ENCODE measurements around the gene HIGD1B. TPM values are rescaled to one million over a fixed set of nuclear protein-coding genes. Genes with fewer than 3 reads are reported as not detected.

The HIGD1B gene
- total RNA-seq (2021; ENCODE audit: unreplicated experiment) (not detected), Bru-seq, nascent RNA (not detected), BruChase-seq, experiment 1, labeled RNA remaining after a 6-hour chase (not detected), BruChase-seq, experiment 2, labeled RNA remaining after a 2-hour chase (not detected)
- polyA plus RNA-seq (2012) = 0.32 and 0.48 TPM in 2 replicates
- long read RNA-seq = 0 reads

DNA sequence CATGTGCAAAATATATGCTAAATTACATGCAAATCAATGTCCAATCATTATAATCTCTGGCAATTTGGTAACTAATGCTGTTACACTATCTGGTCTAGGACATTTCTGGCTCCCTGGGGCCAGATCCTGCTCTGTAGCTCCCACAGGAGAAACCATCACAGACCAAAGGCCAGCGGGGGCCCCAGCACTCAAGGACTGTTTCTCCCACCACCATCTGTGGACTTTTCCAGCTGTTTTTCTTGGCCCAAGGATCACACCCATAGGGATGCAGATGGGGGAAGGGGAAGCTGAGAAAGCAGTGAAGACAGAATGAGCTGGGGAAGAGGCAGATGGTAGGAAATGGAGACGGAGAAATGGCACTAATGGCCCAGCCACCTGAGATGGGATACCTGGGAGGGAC is at the start of gene HIGD1B:
TSS of gene HIGD1B (plus strand) at position 298 of the 400 bp plus-strand sequence. CDS start 270 bp downstream, outside the sequence.
- POLR2A ChIA-PET = no interaction called here
- DNase-seq (ENCODE audit: low read depth, low spot score) = no peak
- ATAC-seq = no peak
- CTCF ChIA-PET = interaction anchor here (1.1 kb wide), 1 partner anchor 68 kb away, joined by 3 read pairs; no protein-coding TSS in a partner anchor
- H3K9ac ChIP-seq (ENCODE audit: low read length) = no peak within 1 kb of the TSS
- H3K27me3 ChIP-seq (ENCODE audit: insufficient read depth, low read length) = no peaks in the 10 kb centered on the region
- intact Hi-C loops (cut with micrococcal nuclease) = no loop called here
- H2AFZ ChIP-seq (ENCODE audit: low read depth, low read length, poor library complexity, severe bottlenecking) = no peak within 1 kb of the TSS
- no peaks in the 10 kb centered on the region for H3K79me2 ChIP-seq (ENCODE audit: insufficient read depth, low read length)
- no TSS peak for BruUV-seq (replicated peaks)
- peaks cover 10 to 12% of the 10 kb centered on the region in 2 experiments; a peak in 3 of 4 replicates for H3K36me3 ChIP-seq (ENCODE audit: control insufficient read depth in 1 of 2, insufficient read depth in 2 of 2, low read length in 2 of 2)
- no peaks in the 10 kb centered on the region for H4K20me1 ChIP-seq (ENCODE audit: insufficient read depth)
- no peak within 1 kb of the TSS for H3K4me2 ChIP-seq (ENCODE audit: low read length)
- RAD21 ChIA-PET (ENCODE audit: low non-redundant PET in 1 of 2, low total read pairs in 2 of 2, uncharacterized antibody in 2 of 2, unreplicated experiment in 2 of 2) = no interaction called here
- H3K9me3 ChIP-seq (ENCODE audit: control insufficient read depth in 1 of 2, insufficient read depth in 1 of 2, low read depth in 1 of 2, low read length in 2 of 2) = no peaks in the 10 kb centered on the region
- no peaks in the 10 kb centered on the region for H3K9me2 ChIP-seq (ENCODE audit: insufficient read depth)
- TF ChIP-seq, protein P1, sequence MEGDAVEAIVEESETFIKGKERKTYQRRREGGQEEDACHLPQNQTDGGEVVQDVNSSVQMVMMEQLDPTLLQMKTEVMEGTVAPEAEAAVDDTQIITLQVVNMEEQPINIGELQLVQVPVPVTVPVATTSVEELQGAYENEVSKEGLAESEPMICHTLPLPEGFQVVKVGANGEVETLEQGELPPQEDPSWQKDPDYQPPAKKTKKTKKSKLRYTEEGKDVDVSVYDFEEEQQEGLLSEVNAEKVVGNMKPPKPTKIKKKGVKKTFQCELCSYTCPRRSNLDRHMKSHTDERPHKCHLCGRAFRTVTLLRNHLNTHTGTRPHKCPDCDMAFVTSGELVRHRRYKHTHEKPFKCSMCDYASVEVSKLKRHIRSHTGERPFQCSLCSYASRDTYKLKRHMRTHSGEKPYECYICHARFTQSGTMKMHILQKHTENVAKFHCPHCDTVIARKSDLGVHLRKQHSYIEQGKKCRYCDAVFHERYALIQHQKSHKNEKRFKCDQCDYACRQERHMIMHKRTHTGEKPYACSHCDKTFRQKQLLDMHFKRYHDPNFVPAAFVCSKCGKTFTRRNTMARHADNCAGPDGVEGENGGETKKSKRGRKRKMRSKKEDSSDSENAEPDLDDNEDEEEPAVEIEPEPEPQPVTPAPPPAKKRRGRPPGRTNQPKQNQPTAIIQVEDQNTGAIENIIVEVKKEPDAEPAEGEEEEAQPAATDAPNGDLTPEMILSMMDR (IDR thresholded peaks at IDR 0.05 in 2 of 3, conservative IDR thresholded peaks at IDR 0.05 in 1 of 3; ENCODE audit: borderline replicate concordance in 1 of 3, insufficient read depth in 1 of 3, low read depth in 2 of 3, low read length in 2 of 3) = no peak
- no peak for TF ChIP-seq ZNF274 (IDR thresholded peaks at IDR 0.05; ENCODE audit: low read depth, low read length)
- no peak for TF ChIP-seq ELF1 (IDR thresholded peaks at IDR 0.05; ENCODE audit: borderline replicate concordance, low read depth)
- no peak for TF ChIP-seq POLR2AphosphoS5 (IDR thresholded peaks at IDR 0.05; ENCODE audit: low read depth, low read length)
- TF ChIP-seq EGR1 (IDR thresholded peaks at IDR 0.05; ENCODE audit: low read depth) = no peak
- TF ChIP-seq, protein P2, sequence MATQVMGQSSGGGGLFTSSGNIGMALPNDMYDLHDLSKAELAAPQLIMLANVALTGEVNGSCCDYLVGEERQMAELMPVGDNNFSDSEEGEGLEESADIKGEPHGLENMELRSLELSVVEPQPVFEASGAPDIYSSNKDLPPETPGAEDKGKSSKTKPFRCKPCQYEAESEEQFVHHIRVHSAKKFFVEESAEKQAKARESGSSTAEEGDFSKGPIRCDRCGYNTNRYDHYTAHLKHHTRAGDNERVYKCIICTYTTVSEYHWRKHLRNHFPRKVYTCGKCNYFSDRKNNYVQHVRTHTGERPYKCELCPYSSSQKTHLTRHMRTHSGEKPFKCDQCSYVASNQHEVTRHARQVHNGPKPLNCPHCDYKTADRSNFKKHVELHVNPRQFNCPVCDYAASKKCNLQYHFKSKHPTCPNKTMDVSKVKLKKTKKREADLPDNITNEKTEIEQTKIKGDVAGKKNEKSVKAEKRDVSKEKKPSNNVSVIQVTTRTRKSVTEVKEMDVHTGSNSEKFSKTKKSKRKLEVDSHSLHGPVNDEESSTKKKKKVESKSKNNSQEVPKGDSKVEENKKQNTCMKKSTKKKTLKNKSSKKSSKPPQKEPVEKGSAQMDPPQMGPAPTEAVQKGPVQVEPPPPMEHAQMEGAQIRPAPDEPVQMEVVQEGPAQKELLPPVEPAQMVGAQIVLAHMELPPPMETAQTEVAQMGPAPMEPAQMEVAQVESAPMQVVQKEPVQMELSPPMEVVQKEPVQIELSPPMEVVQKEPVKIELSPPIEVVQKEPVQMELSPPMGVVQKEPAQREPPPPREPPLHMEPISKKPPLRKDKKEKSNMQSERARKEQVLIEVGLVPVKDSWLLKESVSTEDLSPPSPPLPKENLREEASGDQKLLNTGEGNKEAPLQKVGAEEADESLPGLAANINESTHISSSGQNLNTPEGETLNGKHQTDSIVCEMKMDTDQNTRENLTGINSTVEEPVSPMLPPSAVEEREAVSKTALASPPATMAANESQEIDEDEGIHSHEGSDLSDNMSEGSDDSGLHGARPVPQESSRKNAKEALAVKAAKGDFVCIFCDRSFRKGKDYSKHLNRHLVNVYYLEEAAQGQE (IDR thresholded peaks at IDR 0.05; ENCODE audit: low read depth) = no peak
- no peak for TF ChIP-seq EZH2phosphoT487 (IDR thresholded peaks at IDR 0.05; ENCODE audit: borderline replicate concordance)
- no peak for TF ChIP-seq ZFX (IDR thresholded peaks at IDR 0.05)
- TF ChIP-seq TCF7L2 (IDR thresholded peaks at IDR 0.05; ENCODE audit: borderline replicate concordance, extremely low read depth, insufficient read depth, insufficient read length) = no peak
- no peak for TF ChIP-seq SP1 (IDR thresholded peaks at IDR 0.05; ENCODE audit: low read depth)
- TF ChIP-seq, protein P3, sequence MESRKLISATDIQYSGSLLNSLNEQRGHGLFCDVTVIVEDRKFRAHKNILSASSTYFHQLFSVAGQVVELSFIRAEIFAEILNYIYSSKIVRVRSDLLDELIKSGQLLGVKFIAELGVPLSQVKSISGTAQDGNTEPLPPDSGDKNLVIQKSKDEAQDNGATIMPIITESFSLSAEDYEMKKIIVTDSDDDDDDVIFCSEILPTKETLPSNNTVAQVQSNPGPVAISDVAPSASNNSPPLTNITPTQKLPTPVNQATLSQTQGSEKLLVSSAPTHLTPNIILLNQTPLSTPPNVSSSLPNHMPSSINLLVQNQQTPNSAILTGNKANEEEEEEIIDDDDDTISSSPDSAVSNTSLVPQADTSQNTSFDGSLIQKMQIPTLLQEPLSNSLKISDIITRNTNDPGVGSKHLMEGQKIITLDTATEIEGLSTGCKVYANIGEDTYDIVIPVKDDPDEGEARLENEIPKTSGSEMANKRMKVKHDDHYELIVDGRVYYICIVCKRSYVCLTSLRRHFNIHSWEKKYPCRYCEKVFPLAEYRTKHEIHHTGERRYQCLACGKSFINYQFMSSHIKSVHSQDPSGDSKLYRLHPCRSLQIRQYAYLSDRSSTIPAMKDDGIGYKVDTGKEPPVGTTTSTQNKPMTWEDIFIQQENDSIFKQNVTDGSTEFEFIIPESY (IDR thresholded peaks at IDR 0.05; ENCODE audit: extremely low read depth, insufficient replicate concordance, low read length) = no peak
- TF ChIP-seq POLR2A (IDR thresholded peaks at IDR 0.05; ENCODE audit: borderline replicate concordance, extremely low read depth, insufficient read depth, insufficient read length) = no peak
- no peak for TF ChIP-seq CBX3 (IDR thresholded peaks at IDR 0.05; ENCODE audit: low read depth)
- TF ChIP-seq SIN3A (IDR thresholded peaks at IDR 0.05; ENCODE audit: low read depth) = no peak
- TF ChIP-seq EZH2 (IDR thresholded peaks at IDR 0.05) = no peak
- no peak for TF ChIP-seq FOSL1 (IDR thresholded peaks at IDR 0.05; ENCODE audit: low read depth)
- TF ChIP-seq, protein P4, sequence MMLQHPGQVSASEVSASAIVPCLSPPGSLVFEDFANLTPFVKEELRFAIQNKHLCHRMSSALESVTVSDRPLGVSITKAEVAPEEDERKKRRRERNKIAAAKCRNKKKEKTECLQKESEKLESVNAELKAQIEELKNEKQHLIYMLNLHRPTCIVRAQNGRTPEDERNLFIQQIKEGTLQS (IDR thresholded peaks at IDR 0.05) = no peak
- peaks cover 5 to 6% of the 10 kb centered on the region in 2 experiments; a peak in 3 of 4 replicates for H3K4me1 ChIP-seq (ENCODE audit: control insufficient read depth in 1 of 2, insufficient read depth in 2 of 2, low read length in 2 of 2)
- H3K27ac ChIP-seq (ENCODE audit: low read depth, low read length) = no peak within 1 kb of the TSS
- H3K4me3 ChIP-seq (replicated peaks in 1 of 2; ENCODE audit: low read depth in 1 of 2, low read length in 2 of 2) = no peak within 1 kb of the TSS

All from HCT116 (cell line).